ENCODE results near the gene FRMD4A.

- TF ChIP-seq, protein P1, sequence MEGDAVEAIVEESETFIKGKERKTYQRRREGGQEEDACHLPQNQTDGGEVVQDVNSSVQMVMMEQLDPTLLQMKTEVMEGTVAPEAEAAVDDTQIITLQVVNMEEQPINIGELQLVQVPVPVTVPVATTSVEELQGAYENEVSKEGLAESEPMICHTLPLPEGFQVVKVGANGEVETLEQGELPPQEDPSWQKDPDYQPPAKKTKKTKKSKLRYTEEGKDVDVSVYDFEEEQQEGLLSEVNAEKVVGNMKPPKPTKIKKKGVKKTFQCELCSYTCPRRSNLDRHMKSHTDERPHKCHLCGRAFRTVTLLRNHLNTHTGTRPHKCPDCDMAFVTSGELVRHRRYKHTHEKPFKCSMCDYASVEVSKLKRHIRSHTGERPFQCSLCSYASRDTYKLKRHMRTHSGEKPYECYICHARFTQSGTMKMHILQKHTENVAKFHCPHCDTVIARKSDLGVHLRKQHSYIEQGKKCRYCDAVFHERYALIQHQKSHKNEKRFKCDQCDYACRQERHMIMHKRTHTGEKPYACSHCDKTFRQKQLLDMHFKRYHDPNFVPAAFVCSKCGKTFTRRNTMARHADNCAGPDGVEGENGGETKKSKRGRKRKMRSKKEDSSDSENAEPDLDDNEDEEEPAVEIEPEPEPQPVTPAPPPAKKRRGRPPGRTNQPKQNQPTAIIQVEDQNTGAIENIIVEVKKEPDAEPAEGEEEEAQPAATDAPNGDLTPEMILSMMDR (IDR thresholded peaks at IDR 0.05), result no peak
- no peak for TF ChIP-seq POLR2A (IDR thresholded peaks at IDR 0.05)
- no peak for TF ChIP-seq EP300 (IDR thresholded peaks at IDR 0.05)
- TF ChIP-seq POLR2AphosphoS5 (IDR thresholded peaks at IDR 0.05), result no peak
Measured at GRCh38 chr10:13632440-13632839, 698.3 kb downstream of the FRMD4A start.

All from upper lobe of left lung (tissue), 4 donors.